ENCODE data around the gene ABI2.

The ABI2 gene

GRCh38 chr2:203395858-203396257 lies 67.7 kb downstream of the ABI2 start:
- no peak overlapping the region for H3K4me3 ChIP-seq (ENCODE audit: low read length)
- DNase-seq, result no peak
- no peaks in the 10 kb centered on the region for H3K36me3 ChIP-seq (replicated peaks; ENCODE audit: insufficient read depth, low read length)
- no peaks in the 10 kb centered on the region for H3K9me2 ChIP-seq (replicated peaks; ENCODE audit: insufficient read depth, low read length)
- no peaks in the 10 kb centered on the region for H3K4me1 ChIP-seq (ENCODE audit: low read length)
- H3K27ac ChIP-seq (ENCODE audit: low read length), result no peak overlapping the region
- H3K79me2 ChIP-seq (ENCODE audit: low read length), result no peaks in the 10 kb centered on the region
- no peak overlapping the region for H3K9ac ChIP-seq (ENCODE audit: low read length)
- no peak overlapping the region for H3K4me2 ChIP-seq (ENCODE audit: low read depth, low read length)
- no peaks in the 10 kb centered on the region for H3K9me3 ChIP-seq (replicated peaks; ENCODE audit: insufficient read depth, low read length)
- no peaks in the 10 kb centered on the region for H4K20me1 ChIP-seq (ENCODE audit: insufficient read depth, low read length)
- TF ChIP-seq EZH2 (optimal IDR thresholded peaks at IDR 0.05; ENCODE audit: low read depth, low read length) (no peak), EZH2phosphoT487 (IDR thresholded peaks at IDR 0.05; ENCODE audit: low read length) (no peak), CTCF (IDR thresholded peaks at IDR 0.05; ENCODE audit: low read length) (no peak)
- no peaks in the 10 kb centered on the region for H3F3A ChIP-seq (ENCODE audit: insufficient read depth, low read length)
- no peaks in the 10 kb centered on the region for H3K27me3 ChIP-seq (replicated peaks; ENCODE audit: insufficient read depth, low read length)
- no peak overlapping the region for H2AFZ ChIP-seq (ENCODE audit: low read length)

GRCh38 chr2:203396667-203397066 lies 68.5 kb downstream of the ABI2 start:
- Histone ChIP-seq H3F3A (ENCODE audit: insufficient read depth, low read length) (no peaks in the 10 kb centered on the region), H3K27ac (ENCODE audit: low read length) (no peak overlapping the region), H3K9me2 (replicated peaks; ENCODE audit: insufficient read depth, low read length) (no peaks in the 10 kb centered on the region), H3K4me2 (ENCODE audit: low read depth, low read length) (no peak overlapping the region), H3K4me1 (ENCODE audit: low read length) (no peaks in the 10 kb centered on the region), H3K79me2 (ENCODE audit: low read length) (no peaks in the 10 kb centered on the region), H3K4me3 (ENCODE audit: low read length) (no peak overlapping the region), H3K36me3 (replicated peaks; ENCODE audit: insufficient read depth, low read length) (no peaks in the 10 kb centered on the region), H2AFZ (ENCODE audit: low read length) (no peak overlapping the region), H4K20me1 (ENCODE audit: insufficient read depth, low read length) (no peaks in the 10 kb centered on the region), H3K9me3 (replicated peaks; ENCODE audit: insufficient read depth, low read length) (no peaks in the 10 kb centered on the region), H3K9ac (ENCODE audit: low read length) (no peak overlapping the region), H3K27me3 (replicated peaks; ENCODE audit: insufficient read depth, low read length) (no peaks in the 10 kb centered on the region)
- DNase-seq, result no peak
- TF ChIP-seq EZH2phosphoT487 (IDR thresholded peaks at IDR 0.05; ENCODE audit: low read length), result no peak
- TF ChIP-seq CTCF (IDR thresholded peaks at IDR 0.05; ENCODE audit: low read length), result peak; percentile 24

- Histone ChIP-seq H2AFZ (ENCODE audit: low read length) (no peak overlapping the region), H3K79me2 (ENCODE audit: low read length) (no peaks in the 10 kb centered on the region), H3K27me3 (replicated peaks; ENCODE audit: insufficient read depth, low read length) (no peaks in the 10 kb centered on the region), H3K4me2 (ENCODE audit: low read depth, low read length) (no peak overlapping the region), H3K9me3 (replicated peaks; ENCODE audit: insufficient read depth, low read length) (no peaks in the 10 kb centered on the region), H3K4me3 (ENCODE audit: low read length) (no peak overlapping the region), H3F3A (ENCODE audit: insufficient read depth, low read length) (no peaks in the 10 kb centered on the region), H4K20me1 (ENCODE audit: insufficient read depth, low read length) (no peaks in the 10 kb centered on the region), H3K27ac (ENCODE audit: low read length) (no peak overlapping the region), H3K9ac (ENCODE audit: low read length) (no peak overlapping the region), H3K36me3 (replicated peaks; ENCODE audit: insufficient read depth, low read length) (no peaks in the 10 kb centered on the region), H3K4me1 (ENCODE audit: low read length) (no peaks in the 10 kb centered on the region), H3K9me2 (replicated peaks; ENCODE audit: insufficient read depth, low read length) (no peaks in the 10 kb centered on the region)
- DNase-seq, result no peak
- TF ChIP-seq CTCF (IDR thresholded peaks at IDR 0.05; ENCODE audit: low read length) (no peak), EZH2phosphoT487 (IDR thresholded peaks at IDR 0.05; ENCODE audit: low read length) (no peak), EZH2 (optimal IDR thresholded peaks at IDR 0.05; ENCODE audit: low read depth, low read length) (no peak)
Measured at GRCh38 chr2:203399031-203399430, 70.8 kb downstream of the ABI2 start.

Measured in MM.1S (cell line).